Esophagus mucosa (tissue), 1 donor: ENCODE measurements around the gene SAP30L. TPM values are rescaled to one million over a fixed set of nuclear protein-coding genes. Genes with fewer than 3 reads are reported as not detected.
A peak's percentile ranks its signal among the peaks of the same experiment; 100 is the strongest.

Experiments
- ATAC-seq: fragments of 200-7000 bp; cut with Tn5 transposase; one replicate; pipeline ENCODE4 v1.9.1; 2020
- total RNA-seq: library from RNA; stranded (reverse); gene quantifications from one replicate; pipeline ENCODE4 v1.2.4, GENCODE V29; 2023
- donor health status: DM: yes; HTN: yes; CAD: no.

SAP30L gene
- total RNA-seq, 1 donor from 2014 or later = 19.4 TPM

DNA sequence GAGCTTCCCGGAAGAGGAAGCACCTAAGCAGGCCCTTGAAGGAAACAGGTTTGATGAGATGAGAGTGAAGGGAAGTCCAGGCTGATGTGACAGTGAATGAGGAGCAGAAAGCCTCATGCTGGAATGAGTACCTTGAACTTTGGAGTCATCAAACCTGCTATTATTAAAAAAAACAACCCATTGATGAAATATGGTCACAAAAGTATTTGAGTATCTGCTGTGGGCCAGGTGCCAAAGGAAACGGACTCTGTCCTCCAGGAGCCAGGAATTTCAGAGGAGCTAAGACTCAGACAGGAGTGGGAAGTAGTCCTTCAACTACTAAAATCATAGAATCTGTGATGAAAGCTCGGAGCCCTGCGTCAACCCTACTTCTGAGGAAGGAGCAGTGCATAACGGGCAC lies 20.4 kb downstream of the SAP30L start:
- ATAC-seq = no peak

DNA sequence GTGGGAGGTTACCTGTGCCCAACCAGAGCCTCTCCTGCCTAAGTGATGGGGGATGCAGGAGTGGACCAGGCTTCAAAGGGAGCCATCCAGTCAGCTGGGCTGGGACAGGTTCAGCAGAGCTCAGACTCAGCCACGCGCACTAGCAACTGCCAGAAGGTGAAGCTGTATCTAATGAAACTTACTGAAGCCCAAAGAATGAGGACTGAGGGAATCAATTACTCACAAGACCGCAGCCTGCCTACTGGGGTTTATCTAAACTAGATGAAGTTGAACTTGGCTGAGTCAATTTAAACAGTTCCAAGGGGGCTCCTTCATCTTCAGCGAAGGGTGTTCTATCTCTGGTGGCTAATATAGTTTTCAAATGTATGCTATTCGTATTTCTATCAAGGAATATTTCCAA lies 20.9 kb downstream of the SAP30L start:
- no peak for ATAC-seq

DNA sequence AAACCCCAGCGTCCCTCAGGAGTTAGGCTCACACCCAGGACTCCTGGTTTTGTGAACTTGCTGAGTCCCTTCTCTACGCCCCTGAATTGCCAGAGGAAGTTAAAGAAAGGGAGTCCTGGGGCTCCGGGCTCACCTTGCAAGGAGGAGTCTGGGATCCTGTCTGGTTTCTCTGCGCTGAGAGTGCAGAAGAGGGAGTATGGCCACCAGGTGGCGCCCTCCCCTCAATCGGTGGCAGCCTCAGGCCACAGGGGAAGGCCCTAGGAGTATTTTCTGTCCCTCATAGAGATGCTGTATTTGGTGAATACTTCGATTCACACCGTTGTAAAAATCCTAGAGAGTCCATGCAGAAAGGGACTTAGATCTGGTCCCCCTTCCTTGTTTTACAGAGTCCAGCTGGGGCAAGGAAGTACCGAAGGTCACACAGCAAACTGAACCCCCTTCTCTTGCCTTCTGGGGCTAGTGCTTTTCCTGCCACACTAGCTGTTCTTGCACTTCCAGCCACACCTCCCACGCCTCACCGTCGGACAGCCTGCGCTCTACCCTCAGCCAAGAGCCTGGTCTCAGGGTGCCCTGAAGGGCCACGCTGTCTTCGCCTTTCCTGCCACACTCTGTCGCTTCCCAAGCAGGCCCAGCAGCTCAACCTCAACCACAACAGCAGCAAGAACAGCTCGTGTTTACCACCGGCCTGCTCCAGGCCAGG lies 22.0 kb downstream of the SAP30L start:
- peak; percentile 90 for ATAC-seq

DNA sequence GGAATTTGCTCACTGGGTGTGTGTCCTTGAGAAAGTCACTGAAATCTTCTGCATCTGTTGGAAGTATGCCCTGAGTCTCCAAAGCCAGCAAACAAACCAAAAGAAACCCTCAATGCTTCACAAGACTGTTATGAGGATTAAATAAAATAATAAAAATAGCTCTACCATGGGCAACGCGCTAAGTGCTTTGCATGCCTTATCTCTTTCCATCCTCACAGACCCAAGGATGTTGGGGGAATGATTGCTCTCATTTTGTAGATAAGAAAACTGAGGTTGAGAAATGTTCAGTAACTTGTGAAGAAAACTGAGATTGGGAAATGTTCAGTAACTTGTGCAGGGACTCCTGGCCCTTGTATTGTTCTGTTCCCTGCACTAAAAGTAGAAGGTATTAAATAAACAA lies 24.3 kb downstream of the SAP30L start:
- no peak for ATAC-seq

DNA sequence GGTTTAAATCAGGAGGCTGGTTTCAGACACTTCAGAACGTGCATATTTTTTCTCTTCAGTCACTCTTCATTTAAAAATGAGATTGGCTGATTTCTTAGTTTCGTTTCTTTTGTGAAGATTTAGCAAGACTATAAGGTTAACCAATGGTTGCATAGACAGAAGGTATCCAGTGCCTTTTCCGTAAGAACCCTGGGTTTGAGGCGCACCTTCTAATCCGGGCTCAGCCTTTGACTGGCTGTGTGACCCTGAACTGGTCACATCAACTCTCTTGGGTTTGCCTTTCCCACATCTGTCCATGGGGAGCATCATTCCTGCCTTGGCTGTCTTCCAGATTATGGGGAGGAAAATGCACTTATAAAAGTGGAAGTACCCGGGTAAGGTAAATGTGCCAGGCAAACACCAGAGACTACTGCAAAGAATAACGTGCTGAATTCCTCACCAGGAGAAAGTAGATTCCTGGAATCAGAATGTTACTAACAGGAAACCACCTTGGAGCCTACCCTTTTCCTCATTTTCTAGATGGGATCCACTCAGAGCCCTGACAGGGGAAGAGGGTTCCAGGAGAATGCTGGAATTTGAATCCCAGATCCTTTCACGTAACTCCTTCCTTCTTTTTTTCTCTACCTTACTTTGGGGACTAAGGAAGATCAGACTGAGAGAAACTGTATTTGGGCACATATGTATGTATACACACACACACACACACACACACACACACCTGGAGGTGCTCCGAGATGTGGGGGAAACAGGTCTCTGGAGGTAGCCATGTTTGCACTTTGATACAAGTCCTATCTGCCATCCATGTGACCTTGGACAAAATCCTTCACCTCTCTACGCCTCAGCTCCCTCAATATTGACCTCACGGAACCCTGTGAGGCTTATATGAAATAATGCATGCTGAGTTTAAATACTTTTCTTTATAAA lies 25.4 kb downstream of the SAP30L start:
- ATAC-seq = no peak

DNA sequence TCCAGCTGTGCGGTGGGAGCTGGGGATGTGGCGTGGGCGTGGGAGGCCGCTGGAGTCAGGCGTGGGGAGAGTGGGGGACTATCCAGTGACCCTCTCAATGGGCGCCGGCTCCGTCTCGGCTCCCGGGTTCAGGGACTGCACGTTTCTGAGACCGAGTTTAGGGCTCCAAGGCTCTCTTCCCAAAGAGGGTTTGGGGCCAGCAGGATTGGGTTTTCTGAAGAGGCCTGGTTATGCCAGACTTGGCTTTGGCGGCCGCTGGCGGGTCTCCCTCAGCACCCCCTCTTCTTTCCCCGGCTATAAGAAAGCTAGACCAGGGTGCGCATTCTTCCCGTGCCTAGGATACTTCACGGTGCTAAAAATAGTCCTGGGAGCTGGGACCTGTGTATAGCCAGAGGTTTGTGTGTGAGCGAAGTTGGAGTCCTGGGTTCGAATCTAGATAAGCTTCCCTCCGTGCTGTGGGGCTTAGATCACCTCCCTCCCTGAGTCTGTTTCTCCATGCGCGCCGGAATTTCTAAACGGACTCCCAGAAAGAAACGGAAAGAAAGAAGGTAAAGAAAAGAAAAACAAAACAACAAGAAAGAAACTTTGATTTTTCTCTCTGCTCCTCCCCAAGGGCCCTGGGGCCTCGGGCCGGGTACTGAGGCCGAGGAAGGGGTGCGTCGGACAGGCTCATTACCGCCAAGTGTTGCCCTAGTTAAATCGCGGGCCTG lies 27.2 kb downstream of the SAP30L start:
- ATAC-seq = no peak

DNA sequence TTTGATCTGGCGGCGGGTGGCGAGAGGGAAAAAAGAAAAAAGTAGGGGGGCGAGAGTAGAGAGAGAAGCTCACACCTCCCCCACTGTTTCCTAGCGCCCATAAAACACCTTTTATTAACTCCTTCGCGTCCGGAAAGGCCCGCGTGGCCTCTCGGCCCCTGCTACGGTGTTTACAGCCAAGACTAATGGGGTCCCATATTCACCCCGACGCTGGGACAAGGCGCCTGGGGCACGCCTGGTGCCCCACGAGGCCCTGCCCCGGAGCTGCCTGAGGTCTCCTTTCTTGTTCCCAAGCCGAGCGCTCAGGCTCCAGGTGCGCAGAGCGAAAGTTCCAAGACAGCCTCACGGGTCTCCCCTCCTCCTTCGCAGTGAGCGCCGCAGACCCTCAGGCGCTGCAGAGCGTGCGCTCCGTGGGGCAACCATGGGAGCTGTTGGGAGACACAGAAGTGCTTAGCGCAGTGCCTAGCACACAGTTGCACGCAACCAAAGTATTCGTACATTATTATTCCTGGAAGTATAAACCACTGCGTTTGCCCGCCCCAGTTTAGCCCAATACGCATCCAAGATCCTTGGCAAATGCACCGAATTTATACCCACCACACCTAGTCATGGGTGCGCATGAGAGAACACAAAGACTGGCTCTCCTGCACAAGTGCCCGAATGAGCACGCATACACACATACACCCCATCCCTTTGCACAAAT lies 27.9 kb downstream of the SAP30L start:
- no peak for ATAC-seq

DNA sequence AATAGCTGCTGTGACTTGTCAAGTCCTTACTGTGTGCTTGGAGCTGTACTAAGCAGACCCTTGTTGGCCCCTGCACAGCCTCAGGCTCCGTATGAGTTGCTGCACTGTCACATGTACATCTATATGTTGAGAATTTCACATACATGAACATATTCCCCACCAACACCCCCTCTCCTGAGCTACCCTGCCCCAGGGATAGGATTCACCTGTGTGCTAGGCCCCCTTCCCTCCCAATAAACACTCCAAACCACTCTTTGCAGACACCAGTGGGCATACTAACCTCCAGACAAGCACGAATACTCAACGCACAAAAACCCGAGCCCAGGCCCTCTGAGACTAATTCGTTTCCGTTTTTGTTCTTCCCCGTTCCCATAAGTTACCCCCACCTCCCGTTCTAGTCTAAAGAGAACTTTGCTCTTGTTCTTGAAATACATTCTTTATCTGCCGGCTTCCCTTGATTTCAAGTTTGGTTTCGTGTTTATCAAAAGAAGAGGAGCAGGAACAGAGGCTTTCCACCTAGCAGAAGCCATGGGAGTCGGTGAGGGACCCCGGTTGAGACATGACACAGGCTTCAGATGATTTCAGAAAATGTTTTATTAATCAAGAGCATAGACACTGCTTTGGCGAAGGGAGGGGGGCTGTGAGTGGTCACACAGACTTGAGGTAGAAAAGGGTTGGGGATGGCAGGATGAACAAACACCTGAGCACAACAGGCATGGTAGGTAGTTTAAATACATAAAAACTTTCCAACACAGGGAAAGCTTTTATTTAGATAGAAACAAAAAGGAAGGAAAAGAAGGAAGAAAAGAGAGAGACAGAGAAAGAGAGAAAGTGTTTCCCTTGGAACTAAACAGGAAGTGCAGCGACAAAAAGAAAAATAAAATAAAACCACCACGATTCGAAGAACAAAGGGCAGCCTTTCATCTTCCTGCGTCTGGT lies 28.9 kb downstream of the SAP30L start:
- ATAC-seq = no peak

DNA sequence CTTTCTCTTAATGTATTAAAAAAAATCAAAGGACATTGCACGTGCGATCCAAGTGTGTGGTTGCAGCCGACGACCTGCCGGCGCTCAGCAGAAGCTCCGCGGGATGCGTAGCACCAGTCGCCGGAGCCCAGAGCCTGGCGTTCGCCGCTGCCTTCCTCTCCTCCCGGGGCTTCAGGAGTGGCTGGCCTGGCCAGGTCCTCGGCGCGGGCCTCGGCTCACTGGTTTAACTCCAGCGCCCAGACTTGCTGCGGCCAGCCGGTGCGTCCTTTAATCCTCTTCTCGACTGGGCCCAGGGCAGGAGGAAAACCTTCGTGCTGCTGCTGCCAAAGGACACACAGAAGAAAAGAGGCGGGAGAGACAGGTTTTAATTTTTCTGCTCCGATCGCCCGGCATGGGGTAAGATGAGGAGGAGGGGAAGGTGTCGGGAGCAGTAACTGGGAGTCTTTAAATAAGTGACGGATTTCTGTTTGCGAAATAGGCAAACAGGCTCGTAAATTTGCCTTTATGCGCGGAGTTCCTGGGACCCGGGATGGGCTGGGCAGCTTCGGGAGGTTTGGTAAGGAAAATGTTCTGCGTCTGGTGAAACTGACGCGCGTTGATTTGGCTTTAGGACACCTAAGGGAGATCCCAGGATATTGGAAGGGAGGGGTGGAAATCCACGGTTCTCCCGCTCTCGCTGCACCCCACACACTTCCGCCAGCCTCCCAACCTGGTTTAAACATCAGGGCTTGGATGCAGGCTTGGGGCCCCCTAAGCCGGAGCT lies 30.0 kb downstream of the SAP30L start:
- ATAC-seq = no peak

DNA sequence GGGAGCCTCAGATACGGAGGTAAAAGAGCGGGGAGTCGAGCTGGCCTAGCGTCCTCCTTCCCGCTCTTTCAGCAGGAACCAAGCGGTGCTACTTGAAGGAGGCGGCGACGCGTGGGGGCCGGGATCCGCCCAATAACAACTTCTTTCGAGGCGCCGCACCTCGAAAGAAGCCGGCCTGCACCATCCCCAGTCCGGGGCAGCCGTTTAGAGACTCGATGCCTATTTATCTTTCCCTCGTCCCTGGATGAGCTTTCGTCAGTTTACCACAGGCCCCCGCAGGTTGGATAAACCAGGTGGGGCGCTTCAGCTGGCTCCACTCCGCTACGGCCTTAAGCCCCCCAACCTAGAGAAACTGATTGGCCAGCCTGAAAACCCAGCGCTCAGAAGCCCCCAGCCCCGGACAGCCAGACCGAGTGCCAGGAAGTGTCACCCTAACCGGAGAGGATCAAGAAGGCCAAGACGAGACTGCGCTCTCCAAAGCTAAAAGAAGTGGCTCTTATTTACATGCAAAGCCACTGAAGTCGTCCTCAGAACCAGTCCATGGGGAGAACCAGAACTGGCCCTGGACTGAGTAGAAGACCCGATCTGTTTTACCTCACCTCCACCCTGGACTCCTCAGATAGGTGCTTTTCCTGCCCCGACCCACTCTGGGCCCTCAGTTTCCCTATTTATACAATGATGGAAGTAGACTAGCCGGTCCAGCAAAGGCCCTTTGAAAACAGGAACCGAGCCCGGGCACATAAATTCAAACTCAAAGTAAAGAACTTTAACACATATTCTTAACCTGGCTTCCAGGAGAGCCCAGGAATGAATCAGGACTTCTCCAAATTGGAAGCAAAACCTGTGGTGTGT lies 30.8 kb downstream of the SAP30L start:
- ATAC-seq = no peak

DNA sequence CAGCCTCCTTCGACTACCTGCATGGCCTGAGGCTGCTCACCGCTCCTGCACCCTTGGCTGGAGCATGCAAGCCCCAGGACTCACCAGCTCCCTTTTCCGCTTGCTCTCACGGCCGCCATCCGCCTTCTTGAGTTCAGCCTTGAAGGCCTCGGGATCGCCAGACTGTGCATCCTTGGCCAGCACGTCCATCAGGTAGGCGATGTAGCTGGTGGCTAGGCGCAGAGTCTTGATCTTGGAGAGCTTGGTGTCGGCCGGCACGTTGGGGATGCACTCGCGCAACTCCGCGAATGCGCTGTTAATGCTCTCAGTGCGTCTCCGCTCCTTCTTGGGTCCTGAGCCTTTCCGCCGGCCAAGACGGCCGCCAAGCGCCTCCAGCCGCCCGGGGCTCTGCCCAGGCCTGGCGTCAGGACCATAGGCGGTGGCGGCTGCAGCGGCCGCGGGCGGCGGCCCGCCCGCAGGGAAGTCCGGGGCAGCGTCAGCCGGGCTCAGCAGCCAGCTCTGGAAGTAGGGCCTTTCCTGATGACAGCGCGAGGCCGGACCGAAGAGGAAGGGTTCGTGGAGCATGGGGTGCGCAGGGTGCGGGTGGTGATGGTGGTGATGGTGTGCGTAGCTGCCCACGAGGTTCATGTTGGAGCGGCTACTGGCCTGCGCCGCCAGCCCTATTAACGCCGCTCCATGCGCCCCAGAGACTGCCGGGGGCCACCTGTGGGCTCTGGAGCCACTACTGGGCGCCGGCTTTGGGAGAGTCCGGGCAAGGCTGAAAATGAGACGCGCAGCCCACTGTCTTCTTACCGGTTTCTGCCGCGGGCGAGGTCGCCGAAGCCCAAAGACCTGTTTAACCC lies 31.8 kb downstream of the SAP30L start:
- ATAC-seq = no peak

DNA sequence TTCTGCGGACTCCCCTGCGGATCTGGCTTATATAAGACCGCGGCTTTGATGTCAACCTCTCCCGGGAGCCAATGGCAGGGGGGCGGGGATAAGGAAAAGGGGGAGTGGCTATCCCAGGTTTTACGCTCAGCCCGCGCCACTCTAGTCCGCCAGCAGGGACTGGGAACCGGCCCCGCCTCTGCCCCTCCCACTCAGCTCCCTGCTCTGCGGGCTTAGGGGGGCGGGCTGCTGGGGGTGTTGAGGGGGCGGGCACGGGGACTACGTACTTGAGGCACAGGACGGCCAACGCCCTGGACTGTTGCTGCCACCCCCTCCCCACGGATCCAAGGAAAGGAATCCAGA lies 32.4 kb downstream of the SAP30L start, which contains the start of gene HAND1:
TSS of gene HAND1 (minus strand) at position 4 of the 342 bp plus-strand sequence. CDS start 219 bp downstream, outside the sequence.
- ATAC-seq = peak; percentile 33

DNA sequence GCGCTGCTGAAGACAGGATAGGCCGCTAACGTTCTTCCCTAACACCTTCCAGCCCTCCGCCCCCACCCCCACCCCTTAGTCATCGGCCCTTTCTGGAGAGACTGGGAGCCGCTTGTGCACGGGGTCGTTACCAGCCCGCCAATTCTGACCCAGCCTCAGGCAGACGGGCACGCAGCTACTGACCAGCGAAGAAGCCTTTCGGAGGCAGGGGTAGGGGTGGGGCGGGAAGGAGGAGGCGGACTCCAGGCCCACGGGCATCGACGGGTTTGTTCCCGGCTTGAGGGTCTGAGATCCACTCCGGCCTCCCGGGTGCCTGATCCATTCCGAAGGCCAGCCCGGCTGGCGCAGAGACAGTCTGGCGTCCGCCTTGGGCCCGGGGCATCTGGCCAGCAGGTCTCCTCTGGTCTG lies 33.0 kb downstream of the SAP30L start:
- ATAC-seq = no peak

DNA sequence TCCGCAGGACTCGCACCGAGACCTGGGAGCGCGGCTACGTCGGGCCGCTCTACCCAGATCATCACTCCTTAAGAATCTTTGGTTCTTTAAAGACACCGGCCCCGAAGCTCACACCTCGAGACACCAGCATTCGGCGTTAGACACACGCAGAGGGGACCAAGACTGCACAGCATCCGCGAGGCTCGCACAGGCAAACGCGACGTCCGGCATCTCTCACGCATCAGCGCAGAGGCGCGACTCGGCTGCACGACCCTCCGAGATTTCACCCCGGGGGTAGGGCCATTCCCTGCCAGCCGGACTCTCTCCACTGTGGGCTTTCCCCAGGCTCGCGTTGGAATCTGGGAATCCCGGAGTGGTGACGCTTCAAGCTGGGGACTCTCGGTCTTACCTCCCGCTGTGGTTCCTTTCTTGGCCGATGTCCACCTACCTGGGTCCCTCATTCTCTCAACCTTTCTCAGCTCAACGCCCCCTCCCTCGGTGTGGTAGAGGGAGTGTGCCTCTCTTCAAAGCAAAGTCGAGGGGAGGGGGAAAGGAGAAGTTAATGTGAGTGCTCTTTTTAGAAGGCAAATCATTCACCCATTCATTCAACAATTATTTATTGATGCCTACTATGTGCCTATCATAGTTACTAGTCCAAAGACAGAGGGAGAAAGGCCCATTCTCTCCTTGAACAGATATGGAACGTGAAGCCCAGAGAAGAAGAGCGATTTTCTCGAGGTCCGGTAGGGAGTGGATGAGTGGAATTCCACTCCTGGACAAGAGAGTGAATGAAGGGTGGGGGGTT lies 33.6 kb downstream of the SAP30L start:
- no peak for ATAC-seq

DNA sequence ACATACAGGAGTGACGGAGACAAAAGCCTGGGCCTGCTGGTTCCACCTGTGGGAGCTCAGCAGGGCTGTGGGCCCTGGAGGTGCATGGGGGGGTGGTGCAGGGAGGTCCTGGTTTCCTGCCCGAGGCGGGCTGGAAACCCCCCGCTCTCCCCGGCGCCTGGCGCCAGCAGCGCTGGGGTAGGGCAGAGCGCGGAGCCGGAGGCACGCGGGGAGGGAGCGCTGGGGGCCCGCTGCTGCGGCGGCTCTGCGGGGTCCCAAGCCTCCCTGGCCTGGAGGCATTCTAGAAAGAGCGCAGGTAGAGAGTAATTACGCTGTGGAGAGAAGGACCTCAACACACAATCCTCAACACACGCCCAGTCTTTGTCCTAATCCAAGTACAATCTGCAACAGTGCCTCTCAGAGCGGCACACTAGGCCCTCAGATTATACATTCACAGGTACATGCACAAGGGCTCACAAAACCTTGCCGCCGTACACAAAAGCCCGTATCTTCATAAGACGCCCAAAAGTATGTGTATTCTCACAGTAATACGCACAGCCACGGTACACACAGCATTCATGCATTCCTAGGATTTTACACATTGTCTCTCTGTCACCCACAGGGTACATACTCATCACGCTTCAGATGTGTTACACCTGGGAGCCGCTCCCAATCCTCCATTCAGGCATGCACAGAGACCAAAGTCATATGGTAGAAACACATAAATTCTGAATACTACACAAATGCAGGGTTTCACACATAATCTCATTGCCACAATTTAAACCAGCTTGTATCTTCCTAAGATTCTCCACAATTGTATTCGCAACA lies 34.4 kb downstream of the SAP30L start:
- no peak for ATAC-seq

DNA sequence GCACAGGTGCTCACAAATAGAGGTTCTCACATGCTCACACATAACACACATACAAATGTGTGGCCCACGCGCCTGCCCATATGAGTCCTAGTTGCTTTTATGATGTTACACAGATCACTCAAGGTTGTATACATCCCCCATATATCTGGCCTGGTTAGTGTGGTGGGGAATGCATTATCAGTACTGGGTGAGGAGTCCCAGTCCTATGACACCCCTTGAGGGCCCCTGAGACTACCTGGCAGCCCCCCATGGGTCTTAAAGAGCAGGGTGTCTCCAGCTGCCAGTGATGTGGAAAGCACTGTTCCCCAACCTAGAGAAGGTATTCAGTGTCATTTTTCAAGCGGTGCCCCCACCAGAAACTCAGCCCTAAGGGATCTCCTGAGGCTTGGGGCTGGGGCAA lies 35.0 kb downstream of the SAP30L start:
- ATAC-seq = no peak
